ENCODE results near the gene TMEM119. TPM values are rescaled to one million over a fixed set of nuclear protein-coding genes. Genes with fewer than 3 reads are reported as not detected.

The TMEM119 gene
- polyA plus RNA-seq, 1 of the 3 experiments (the other 2 are of a cell fraction), result 25.7 TPM

DNA sequence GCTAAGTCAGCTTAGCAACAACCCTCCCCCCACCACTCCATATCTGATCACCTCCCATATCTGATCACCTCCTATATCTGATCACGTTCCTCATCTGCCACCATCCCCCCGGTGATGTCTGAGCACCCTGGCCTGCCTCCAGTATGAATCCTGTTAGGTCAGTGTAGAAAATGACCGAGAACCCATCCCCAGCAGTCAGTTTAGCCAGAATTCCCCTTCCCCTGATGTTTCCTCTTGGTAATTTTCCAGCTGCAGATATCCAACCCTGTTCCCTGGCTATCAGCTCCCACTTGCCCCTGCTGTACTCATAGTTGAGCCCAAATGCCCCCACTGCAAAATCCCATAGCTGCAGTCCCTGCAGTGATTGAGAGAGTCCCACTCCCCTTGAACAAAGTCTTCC is 23.3 kb upstream of the TMEM119 start (continued):
- TF ChIP-seq, protein P1, sequence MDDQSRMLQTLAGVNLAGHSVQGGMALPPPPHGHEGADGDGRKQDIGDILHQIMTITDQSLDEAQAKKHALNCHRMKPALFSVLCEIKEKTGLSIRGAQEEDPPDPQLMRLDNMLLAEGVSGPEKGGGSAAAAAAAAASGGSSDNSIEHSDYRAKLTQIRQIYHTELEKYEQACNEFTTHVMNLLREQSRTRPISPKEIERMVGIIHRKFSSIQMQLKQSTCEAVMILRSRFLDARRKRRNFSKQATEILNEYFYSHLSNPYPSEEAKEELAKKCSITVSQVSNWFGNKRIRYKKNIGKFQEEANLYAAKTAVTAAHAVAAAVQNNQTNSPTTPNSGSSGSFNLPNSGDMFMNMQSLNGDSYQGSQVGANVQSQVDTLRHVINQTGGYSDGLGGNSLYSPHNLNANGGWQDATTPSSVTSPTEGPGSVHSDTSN (IDR thresholded peaks at IDR 0.05), result no peak
- TF ChIP-seq TEAD4 (IDR thresholded peaks at IDR 0.05; ENCODE audit: borderline replicate concordance, insufficient read depth) (no peak), EZH2phosphoT487 (IDR thresholded peaks at IDR 0.05; ENCODE audit: borderline replicate concordance, low read depth) (no peak), FOSL2 (IDR thresholded peaks at IDR 0.05; ENCODE audit: borderline replicate concordance, low read depth) (no peak), EP300 (IDR thresholded peaks at IDR 0.05; ENCODE audit: borderline replicate concordance in 1 of 2, low read depth in 1 of 2, low read length in 1 of 2) (no peak), TAF1 (IDR thresholded peaks at IDR 0.05; ENCODE audit: borderline replicate concordance, low read depth, low read length) (no peak), MXI1 (IDR thresholded peaks at IDR 0.05; ENCODE audit: low read depth, low read length) (no peak), RFX5 (IDR thresholded peaks at IDR 0.05; ENCODE audit: low read length) (no peak)
- TF ChIP-seq, protein P2, sequence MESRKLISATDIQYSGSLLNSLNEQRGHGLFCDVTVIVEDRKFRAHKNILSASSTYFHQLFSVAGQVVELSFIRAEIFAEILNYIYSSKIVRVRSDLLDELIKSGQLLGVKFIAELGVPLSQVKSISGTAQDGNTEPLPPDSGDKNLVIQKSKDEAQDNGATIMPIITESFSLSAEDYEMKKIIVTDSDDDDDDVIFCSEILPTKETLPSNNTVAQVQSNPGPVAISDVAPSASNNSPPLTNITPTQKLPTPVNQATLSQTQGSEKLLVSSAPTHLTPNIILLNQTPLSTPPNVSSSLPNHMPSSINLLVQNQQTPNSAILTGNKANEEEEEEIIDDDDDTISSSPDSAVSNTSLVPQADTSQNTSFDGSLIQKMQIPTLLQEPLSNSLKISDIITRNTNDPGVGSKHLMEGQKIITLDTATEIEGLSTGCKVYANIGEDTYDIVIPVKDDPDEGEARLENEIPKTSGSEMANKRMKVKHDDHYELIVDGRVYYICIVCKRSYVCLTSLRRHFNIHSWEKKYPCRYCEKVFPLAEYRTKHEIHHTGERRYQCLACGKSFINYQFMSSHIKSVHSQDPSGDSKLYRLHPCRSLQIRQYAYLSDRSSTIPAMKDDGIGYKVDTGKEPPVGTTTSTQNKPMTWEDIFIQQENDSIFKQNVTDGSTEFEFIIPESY (IDR thresholded peaks at IDR 0.05; ENCODE audit: borderline replicate concordance, low read depth), result no peak

DNA sequence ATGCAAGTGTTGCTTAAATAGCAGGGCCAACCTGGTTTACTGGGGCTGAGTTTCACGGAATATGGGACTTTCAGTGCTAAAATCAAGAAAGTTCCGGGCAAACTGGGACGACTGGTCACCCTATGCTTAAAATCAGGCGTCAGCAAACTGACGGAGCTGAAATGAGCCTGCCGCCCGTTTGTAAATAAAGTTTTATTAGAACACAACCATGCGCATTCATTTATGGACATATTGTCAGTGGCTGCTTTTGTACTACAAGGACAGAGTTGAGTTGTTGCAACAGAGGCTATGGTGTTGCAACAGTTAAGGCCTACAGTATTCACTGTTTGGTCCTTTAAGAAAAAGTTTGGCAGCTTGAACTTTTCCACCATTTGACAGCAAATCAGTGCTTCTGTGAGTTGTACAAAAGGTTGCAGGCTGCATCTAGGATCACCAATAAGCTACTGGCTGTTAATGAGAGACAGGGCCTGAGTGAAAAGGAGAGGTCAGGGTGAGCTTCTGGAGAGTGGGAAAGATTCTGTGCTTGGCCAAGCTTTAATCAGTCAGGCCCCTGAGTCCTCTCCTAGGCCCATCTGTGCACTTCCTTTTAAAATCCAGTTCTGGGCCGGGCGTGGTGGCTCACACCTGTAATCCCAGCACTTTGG is 22.5 kb upstream of the TMEM119 start:
- no peaks in the 10 kb centered on the region for H3K9me3 ChIP-seq
- no peak overlapping the region for H2AFZ ChIP-seq (ENCODE audit: low read depth)
- H3K36me3 ChIP-seq (replicated peaks in 1 of 2; ENCODE audit: control insufficient read depth in 1 of 2, insufficient read depth in 2 of 2, low read length in 1 of 2), result no peaks in the 10 kb centered on the region
- no peak overlapping the region for H3K9ac ChIP-seq
- 95% methylated on average over 10 of the region's 10 CpGs for WGBS (ENCODE audit: low lambda C conversion rate)
- H3K27ac ChIP-seq (ENCODE audit: low read depth in 2 of 2, low read length in 1 of 2), result no peak overlapping the region
- no peak overlapping the region for H3K4me3 ChIP-seq (ENCODE audit: low read depth in 2 of 2, low read length in 1 of 2)
- H3K27me3 ChIP-seq (ENCODE audit: insufficient read depth), result no peaks in the 10 kb centered on the region
- DNase-seq, result no peak
- H3K4me1 ChIP-seq (ENCODE audit: control insufficient read depth in 1 of 2, insufficient read depth in 2 of 2, low read depth in 1 of 2, low read length in 1 of 2), result no peaks in the 10 kb centered on the region; a peak in 2 of 4 replicates
- no peaks in the 10 kb centered on the region for H3K9me2 ChIP-seq
- no peaks in the 10 kb centered on the region for H3F3A ChIP-seq (replicated peaks; ENCODE audit: insufficient read depth)
- ChIA-PET CTCF (interaction anchor here (0.6 to 19.2 kb wide), 4 partner anchors 44 to 183 kb away, joined by 3 to 503 read pairs (median 29); partner anchors contain the start of genes ISCU and SART3), POLR2A (no interaction called here)
- no peaks in the 10 kb centered on the region for H4K20me1 ChIP-seq (ENCODE audit: insufficient read depth)
- H3K79me2 ChIP-seq (ENCODE audit: insufficient read depth), result no peaks in the 10 kb centered on the region
- H3K4me2 ChIP-seq, result no peak overlapping the region
- TF ChIP-seq, protein P2 (IDR thresholded peaks at IDR 0.05; ENCODE audit: borderline replicate concordance, low read depth), result no peak
- TF ChIP-seq, protein P3, sequence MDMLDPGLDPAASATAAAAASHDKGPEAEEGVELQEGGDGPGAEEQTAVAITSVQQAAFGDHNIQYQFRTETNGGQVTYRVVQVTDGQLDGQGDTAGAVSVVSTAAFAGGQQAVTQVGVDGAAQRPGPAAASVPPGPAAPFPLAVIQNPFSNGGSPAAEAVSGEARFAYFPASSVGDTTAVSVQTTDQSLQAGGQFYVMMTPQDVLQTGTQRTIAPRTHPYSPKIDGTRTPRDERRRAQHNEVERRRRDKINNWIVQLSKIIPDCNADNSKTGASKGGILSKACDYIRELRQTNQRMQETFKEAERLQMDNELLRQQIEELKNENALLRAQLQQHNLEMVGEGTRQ (IDR thresholded peaks at IDR 0.05; ENCODE audit: borderline replicate concordance, low read depth, low read length), result no peak
- TF ChIP-seq CHD2 (IDR thresholded peaks at IDR 0.05; ENCODE audit: low read length, partially characterized antibody), result no peak
- no peak for TF ChIP-seq NRF1 (IDR thresholded peaks at IDR 0.05; ENCODE audit: low read depth, low read length)
- TF ChIP-seq, protein P4, sequence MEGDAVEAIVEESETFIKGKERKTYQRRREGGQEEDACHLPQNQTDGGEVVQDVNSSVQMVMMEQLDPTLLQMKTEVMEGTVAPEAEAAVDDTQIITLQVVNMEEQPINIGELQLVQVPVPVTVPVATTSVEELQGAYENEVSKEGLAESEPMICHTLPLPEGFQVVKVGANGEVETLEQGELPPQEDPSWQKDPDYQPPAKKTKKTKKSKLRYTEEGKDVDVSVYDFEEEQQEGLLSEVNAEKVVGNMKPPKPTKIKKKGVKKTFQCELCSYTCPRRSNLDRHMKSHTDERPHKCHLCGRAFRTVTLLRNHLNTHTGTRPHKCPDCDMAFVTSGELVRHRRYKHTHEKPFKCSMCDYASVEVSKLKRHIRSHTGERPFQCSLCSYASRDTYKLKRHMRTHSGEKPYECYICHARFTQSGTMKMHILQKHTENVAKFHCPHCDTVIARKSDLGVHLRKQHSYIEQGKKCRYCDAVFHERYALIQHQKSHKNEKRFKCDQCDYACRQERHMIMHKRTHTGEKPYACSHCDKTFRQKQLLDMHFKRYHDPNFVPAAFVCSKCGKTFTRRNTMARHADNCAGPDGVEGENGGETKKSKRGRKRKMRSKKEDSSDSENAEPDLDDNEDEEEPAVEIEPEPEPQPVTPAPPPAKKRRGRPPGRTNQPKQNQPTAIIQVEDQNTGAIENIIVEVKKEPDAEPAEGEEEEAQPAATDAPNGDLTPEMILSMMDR (IDR thresholded peaks at IDR 0.05), result no peak
- TF ChIP-seq, protein P1 (IDR thresholded peaks at IDR 0.05), result no peak
- TF ChIP-seq TEAD4 (IDR thresholded peaks at IDR 0.05; ENCODE audit: borderline replicate concordance, insufficient read depth), result no peak
- TF ChIP-seq TAF1 (IDR thresholded peaks at IDR 0.05; ENCODE audit: borderline replicate concordance, low read depth, low read length), result no peak
- no peak for TF ChIP-seq YY1 (IDR thresholded peaks at IDR 0.05; ENCODE audit: low read depth)
- no peak for TF ChIP-seq SMC3 (IDR thresholded peaks at IDR 0.05; ENCODE audit: low read depth, low read length)
- no peak for TF ChIP-seq ELF1 (IDR thresholded peaks at IDR 0.05)
- TF ChIP-seq, protein P5, sequence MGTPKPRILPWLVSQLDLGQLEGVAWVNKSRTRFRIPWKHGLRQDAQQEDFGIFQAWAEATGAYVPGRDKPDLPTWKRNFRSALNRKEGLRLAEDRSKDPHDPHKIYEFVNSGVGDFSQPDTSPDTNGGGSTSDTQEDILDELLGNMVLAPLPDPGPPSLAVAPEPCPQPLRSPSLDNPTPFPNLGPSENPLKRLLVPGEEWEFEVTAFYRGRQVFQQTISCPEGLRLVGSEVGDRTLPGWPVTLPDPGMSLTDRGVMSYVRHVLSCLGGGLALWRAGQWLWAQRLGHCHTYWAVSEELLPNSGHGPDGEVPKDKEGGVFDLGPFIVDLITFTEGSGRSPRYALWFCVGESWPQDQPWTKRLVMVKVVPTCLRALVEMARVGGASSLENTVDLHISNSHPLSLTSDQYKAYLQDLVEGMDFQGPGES (IDR thresholded peaks at IDR 0.05; ENCODE audit: low read depth, low read length), result no peak
